Renal pelvis (tissue), 12 donors: ENCODE results near the gene BOLA2B. TPM values are rescaled to one million over a fixed set of nuclear protein-coding genes. Genes with fewer than 3 reads are reported as not detected.
"Not testable (repeated sequence)": the region's sequence is repeated elsewhere in the genome, so short reads cannot be mapped to it uniquely, and the experiment has no call there.

Experiments used
- DNase-seq: peaks from one replicate; pipeline ENCODE4 v3.0.0-alpha.2; 2013
- long read RNA-seq, 16 experiments: transcript quantifications; one replicate each; lab custom pipeline, GENCODE V29; 2026
- polyA plus RNA-seq, 3 donors: library from polyadenylated mRNA; unstranded; fragments of 120-200 nt; gene quantifications; one replicate each; pipeline ENCODE4 v1.2.1, GENCODE V29; 2013; ENCODE audit not compliant: insufficient read length in 3 of 3

BOLA2B gene
- polyA plus RNA-seq: 10 to 100 TPM; 32.5 to 43.1 (median 37.9) TPM
- long read RNA-seq, donor 1, transcript BOLA2B-202 (2 exons, 307 nt): minor isoform, 5 of 29 reads
- long read RNA-seq, donor 1, transcript BOLA2B-201 (3 exons, 1,012 nt): major isoform, 23 of 29 reads
- long read RNA-seq, donor 1, partial matches to known transcripts: 0 of 29 reads
- long read RNA-seq, donor 1, other reads (novel, unspliced or antisense): 0 of 29 reads
- long read RNA-seq, donor 2, transcript BOLA2B-201 (3 exons, 1,012 nt): major isoform, 24 of 28 reads
- long read RNA-seq, donor 2, partial matches to known transcripts: 0 of 28 reads
- long read RNA-seq, donor 2, other reads (novel, unspliced or antisense): 0 of 28 reads
- long read RNA-seq, donor 3, transcript BOLA2B-202 (2 exons, 307 nt): minor isoform, 6 of 23 reads
- long read RNA-seq, donor 3, transcript BOLA2B-201 (3 exons, 1,012 nt): major isoform, 17 of 23 reads
- long read RNA-seq, donor 3, partial matches to known transcripts: 0 of 23 reads
- long read RNA-seq, donor 3, other reads (novel, unspliced or antisense): 0 of 23 reads
- long read RNA-seq, donor 4, transcript BOLA2B-202 (2 exons, 307 nt): minor isoform, 9 of 37 reads
- long read RNA-seq, donor 4, transcript BOLA2B-201 (3 exons, 1,012 nt): major isoform, 25 of 37 reads
- long read RNA-seq, donor 4, partial matches to known transcripts: 0 of 37 reads
- long read RNA-seq, donor 4, other reads (novel, unspliced or antisense): 0 of 37 reads
- long read RNA-seq, donor 5, transcript BOLA2B-201 (3 exons, 1,012 nt): major isoform, 9 of 16 reads
- long read RNA-seq, donor 5, transcript BOLA2B-202 (2 exons, 307 nt): minor isoform, 5 of 16 reads
- long read RNA-seq, donor 5, partial matches to known transcripts: 0 of 16 reads
- long read RNA-seq, donor 5, other reads (novel, unspliced or antisense): 0 of 16 reads
- long read RNA-seq, donor 6, transcript BOLA2B-202 (2 exons, 307 nt): minor isoform, 6 of 19 reads
- long read RNA-seq, donor 6, transcript BOLA2B-201 (3 exons, 1,012 nt): major isoform, 11 of 19 reads
- long read RNA-seq, donor 6, partial matches to known transcripts: 0 of 19 reads
- long read RNA-seq, donor 6, other reads (novel, unspliced or antisense): 0 of 19 reads
- long read RNA-seq, donor 7, transcript BOLA2B-201 (3 exons, 1,012 nt): major isoform, 36 of 88 reads
- long read RNA-seq, donor 7, transcript BOLA2B-202 (2 exons, 307 nt): minor isoform, 5 of 88 reads
- long read RNA-seq, donor 7, partial matches to known transcripts: 28 of 88 reads
- long read RNA-seq, donor 7, other reads (novel, unspliced or antisense): 18 of 88 reads
- long read RNA-seq, donor 8, partial matches to known transcripts: 0 of 4 reads
- long read RNA-seq, donor 8, other reads (novel, unspliced or antisense): 0 of 4 reads
- long read RNA-seq, donor 9, transcript BOLA2B-201 (3 exons, 1,012 nt): major isoform, 32 of 44 reads
- long read RNA-seq, donor 9, transcript BOLA2B-202 (2 exons, 307 nt): minor isoform, 8 of 44 reads
- long read RNA-seq, donor 9, partial matches to known transcripts: 0 of 44 reads
- long read RNA-seq, donor 9, other reads (novel, unspliced or antisense): 0 of 44 reads
- long read RNA-seq, donor 10, transcript BOLA2B-201 (3 exons, 1,012 nt): major isoform, 13 of 84 reads
- long read RNA-seq, donor 10, partial matches to known transcripts: 39 of 84 reads
- long read RNA-seq, donor 10, other reads (novel, unspliced or antisense): 28 of 84 reads
- long read RNA-seq, donor 11, transcript BOLA2B-201 (3 exons, 1,012 nt): major isoform, 12 of 19 reads
- long read RNA-seq, donor 11, partial matches to known transcripts: 0 of 19 reads
- long read RNA-seq, donor 11, other reads (novel, unspliced or antisense): 0 of 19 reads
- long read RNA-seq, donor 12, transcript BOLA2B-201 (3 exons, 1,012 nt): major isoform, 27 of 29 reads
- long read RNA-seq, donor 12, partial matches to known transcripts: 0 of 29 reads
- long read RNA-seq, donor 12, other reads (novel, unspliced or antisense): 0 of 29 reads
- long read RNA-seq, donor 13, transcript BOLA2B-201 (3 exons, 1,012 nt): major isoform, 14 of 17 reads
- long read RNA-seq, donor 13, partial matches to known transcripts: 0 of 17 reads
- long read RNA-seq, donor 13, other reads (novel, unspliced or antisense): 0 of 17 reads
- long read RNA-seq, donor 14: 0 reads
- long read RNA-seq, donor 15: 0 reads
- long read RNA-seq, donor 16, transcript BOLA2B-202 (2 exons, 307 nt): minor isoform, 5 of 24 reads
- long read RNA-seq, donor 16, transcript BOLA2B-201 (3 exons, 1,012 nt): major isoform, 13 of 24 reads
- long read RNA-seq, donor 16, partial matches to known transcripts: 0 of 24 reads
- long read RNA-seq, donor 16, other reads (novel, unspliced or antisense): 0 of 24 reads

GRCh38 chr16:30193615-30194014, at the start of gene BOLA2B, which contains the start of gene SLX1A:
Gene BOLA2B (minus strand): TSS chr16:30193666. CDS start chr16:30193595, 71 bp downstream.
Gene SLX1A (plus strand): TSS chr16:30193875. CDS start chr16:30194085, 210 bp downstream.
- DNase-seq: not testable (repeated sequence)

GRCh38 chr16:30217082-30217481, 23.6 kb upstream of the BOLA2B start:
- not testable (repeated sequence) for DNase-seq

GRCh38 chr16:30211414-30211813, 17.9 kb upstream of the BOLA2B start:
- not testable (repeated sequence) for DNase-seq

GRCh38 chr16:30209032-30209431, 15.6 kb upstream of the BOLA2B start:
- DNase-seq: not testable (repeated sequence)

- DNase-seq: not testable (repeated sequence)
These were observed 13.7 kb upstream of the BOLA2B start for GRCh38 chr16:30207063-30207704.

GRCh38 chr16:30206252-30206651, 12.8 kb upstream of the BOLA2B start:
- not testable (repeated sequence) for DNase-seq

- not testable (repeated sequence) for DNase-seq
These were observed 12.2 kb upstream of the BOLA2B start for GRCh38 chr16:30205541-30206236.

GRCh38 chr16:30199608-30200343, 6.3 kb upstream of the BOLA2B start:
- DNase-seq: not testable (repeated sequence)

- DNase-seq: not testable (repeated sequence)
These were observed 5.6 kb upstream of the BOLA2B start, which contains the start of gene SULT1A3 for GRCh38 chr16:30199049-30199448. Gene SULT1A3 (plus strand): TSS chr16:30199255. CDS start chr16:30200729, 1,474 bp downstream.

GRCh38 chr16:30197001-30197400, 3.5 kb upstream of the BOLA2B start:
- not testable (repeated sequence) for DNase-seq

- not testable (repeated sequence) for DNase-seq
These were observed 883 bp upstream of the BOLA2B start for GRCh38 chr16:30194172-30194925.

GRCh38 chr16:30193098-30193497, 368 bp downstream of the BOLA2B start:
- not testable (repeated sequence) for DNase-seq

GRCh38 chr16:30191158-30191557, 2.3 kb downstream of the BOLA2B start:
- not testable (repeated sequence) for DNase-seq

GRCh38 chr16:30187971-30188561, 5.4 kb downstream of the BOLA2B start:
- no peak for DNase-seq

GRCh38 chr16:30187556-30187865, 6.0 kb downstream of the BOLA2B start:
- no peak for DNase-seq
